ENCODE data around the gene PFDN5. TPM values are rescaled to one million over a fixed set of nuclear protein-coding genes. Genes with fewer than 3 reads are reported as not detected.

PFDN5 gene
- polyA plus RNA-seq, 1 experiment = 965 TPM

- TF ChIP-seq CTCF (IDR thresholded peaks at IDR 0.05; ENCODE audit: insufficient read depth, low read depth, low read length) = peak; percentile 73
- POLR2A ChIA-PET = no interaction called here
- CTCF ChIA-PET = interaction anchor here (0.6 to 13.1 kb wide), 13 partner anchors 9 to 230 kb away, joined by 3 to 240 read pairs (median 8); partner anchors contain the start of genes AAAS, ESPL1, MYG1 and PFDN5
- Histone ChIP-seq H3K36me3 (ENCODE audit: control insufficient read depth, insufficient read depth, low read length) (peaks cover 10% of the 10 kb centered on the region), H3K27me3 (ENCODE audit: control insufficient read depth, insufficient read depth, low read length) (no peaks in the 10 kb centered on the region), H3K4me3 (ENCODE audit: low read depth, low read length) (no peak overlapping the region)
- no peak for DNase-seq (ENCODE audit: low read depth)
Measured at GRCh38 chr12:53287741-53288216, 7.6 kb upstream of the PFDN5 start.

GRCh38 chr12:53288322-53288721, 7.0 kb upstream of the PFDN5 start:
- Histone ChIP-seq H3K36me3 (ENCODE audit: control insufficient read depth, insufficient read depth, low read length) (peaks cover 6% of the 10 kb centered on the region), H3K4me3 (ENCODE audit: low read depth, low read length) (no peak overlapping the region), H3K27me3 (ENCODE audit: control insufficient read depth, insufficient read depth, low read length) (no peaks in the 10 kb centered on the region)
- ChIA-PET POLR2A (interaction anchor here (0.5 kb wide), 1 partner anchor 17 kb away, joined by 6 read pairs; no protein-coding TSS in a partner anchor), CTCF (interaction anchor here (0.6 to 13.1 kb wide), 15 partner anchors 9 to 230 kb away, joined by 3 to 240 read pairs (median 6); partner anchors contain the start of genes AAAS, ESPL1, MYG1 and PFDN5)
- no peak for DNase-seq (ENCODE audit: low read depth)
- no peak for TF ChIP-seq CTCF (IDR thresholded peaks at IDR 0.05; ENCODE audit: insufficient read depth, low read depth, low read length)

GRCh38 chr12:53289891-53290290, 5.5 kb upstream of the PFDN5 start:
- CTCF ChIA-PET = interaction anchor here (1.5 to 13.1 kb wide), 7 partner anchors 11 to 130 kb away, joined by 4 to 240 read pairs (median 10); partner anchors contain the start of gene AAAS
- no peak for TF ChIP-seq CTCF (IDR thresholded peaks at IDR 0.05; ENCODE audit: insufficient read depth, low read depth, low read length)
- POLR2A ChIA-PET = no interaction called here
- H3K4me3 ChIP-seq (ENCODE audit: low read depth, low read length) = no peak overlapping the region
- peaks cover 3% of the 10 kb centered on the region; the same call in 1 of the 2 replicates for H3K36me3 ChIP-seq (ENCODE audit: control insufficient read depth, insufficient read depth, low read length)
- H3K27me3 ChIP-seq (ENCODE audit: control insufficient read depth, insufficient read depth, low read length) = no peaks in the 10 kb centered on the region
- no peak for DNase-seq (ENCODE audit: low read depth)

GRCh38 chr12:53290661-53291060, 4.7 kb upstream of the PFDN5 start:
- no peaks in the 10 kb centered on the region for H3K27me3 ChIP-seq (ENCODE audit: control insufficient read depth, insufficient read depth, low read length)
- TF ChIP-seq CTCF (IDR thresholded peaks at IDR 0.05; ENCODE audit: insufficient read depth, low read depth, low read length) = no peak
- ChIA-PET POLR2A (no interaction called here), CTCF (interaction anchor here (0.8 to 13.1 kb wide), 8 partner anchors 12 to 243 kb away, joined by 3 to 240 read pairs (median 8); a partner anchor contains a TSS)
- H3K4me3 ChIP-seq (ENCODE audit: low read depth, low read length) = no peak overlapping the region
- H3K36me3 ChIP-seq (ENCODE audit: control insufficient read depth, insufficient read depth, low read length) = peaks cover 3% of the 10 kb centered on the region; the same call in 1 of the 2 replicates
- no peak for DNase-seq (ENCODE audit: low read depth)

- Histone ChIP-seq H3K4me3 (ENCODE audit: low read depth, low read length) (no peak overlapping the region), H3K27me3 (ENCODE audit: control insufficient read depth, insufficient read depth, low read length) (no peaks in the 10 kb centered on the region), H3K36me3 (ENCODE audit: control insufficient read depth, insufficient read depth, low read length) (peaks cover 3% of the 10 kb centered on the region; the same call in 1 of the 2 replicates)
- ChIA-PET CTCF (interaction anchor here (3.1 to 13.1 kb wide), 2 partner anchors 29 to 79 kb away, joined by 13 to 240 read pairs; partner anchors contain the start of gene AAAS), POLR2A (no interaction called here)
- no peak for TF ChIP-seq CTCF (IDR thresholded peaks at IDR 0.05; ENCODE audit: insufficient read depth, low read depth, low read length)
- DNase-seq (ENCODE audit: low read depth) = no peak
Measured at GRCh38 chr12:53292426-53292825, 2.9 kb upstream of the PFDN5 start.
